H9 (cell line): ENCODE measurements around the gene LRRFIP1. TPM values are rescaled to one million over a fixed set of nuclear protein-coding genes. Genes with fewer than 3 reads are reported as not detected.

Source experiments
- DNase-seq: peaks from one replicate; pipeline ENCODE4 v3.0.0-alpha.2; 2017
- H2AFZ ChIP-seq: one replicate; pipeline ENCODE4 v1.6.1; 2013; ENCODE audit warnings: mild to moderate bottlenecking, low read length, control low read depth, moderate library complexity
- H2AK5ac ChIP-seq: 2 replicates; pipeline ENCODE4 v1.6.1; 2013; ENCODE audit warnings: low read length, control low read depth, mixed read lengths; ENCODE audit not compliant: insufficient read length
- H2BK120ac ChIP-seq: one replicate; pipeline ENCODE4 v1.6.1; 2013; ENCODE audit warnings: low read depth, mild to moderate bottlenecking, low read length, control low read depth, inconsistent platforms; ENCODE audit not compliant: poor library complexity, severe bottlenecking
- H2BK12ac ChIP-seq: 2 replicates; pipeline ENCODE4 v1.6.1; 2013; ENCODE audit warnings: low read length, control low read depth, mixed read lengths, low read depth; ENCODE audit not compliant: insufficient read length
- H2BK15ac ChIP-seq: 2 replicates; pipeline ENCODE4 v1.6.1; 2013; ENCODE audit warnings: low read depth, low read length, control low read depth
- H2BK20ac ChIP-seq: one replicate; pipeline ENCODE4 v1.6.1; 2013; ENCODE audit warnings: low read depth, mild to moderate bottlenecking, low read length, control low read depth, inconsistent platforms; ENCODE audit not compliant: poor library complexity, severe bottlenecking
- H2BK5ac ChIP-seq: 2 replicates; pipeline ENCODE4 v1.6.1; 2013; ENCODE audit warnings: low read length, control low read depth, mixed read lengths; ENCODE audit not compliant: insufficient read length
- H3K14ac ChIP-seq: 2 replicates; pipeline ENCODE4 v1.6.1; 2013; ENCODE audit warnings: low read length, control low read depth; ENCODE audit not compliant: insufficient read depth
- H3K18ac ChIP-seq: 2 replicates; pipeline ENCODE4 v1.6.1; 2013; ENCODE audit warnings: low read depth, mild to moderate bottlenecking, mixed read lengths, low read length, control low read depth; ENCODE audit not compliant: insufficient read length
- H3K23ac ChIP-seq: 2 replicates; pipeline ENCODE4 v1.6.1; 2013; ENCODE audit warnings: low read length, control low read depth, mixed read lengths, low read depth; ENCODE audit not compliant: insufficient read length
- H3K23me2 ChIP-seq: 2 replicates; pipeline ENCODE4 v1.6.1; 2013; ENCODE audit warnings: low read depth, mild to moderate bottlenecking, mixed read lengths, low read length, control low read depth; ENCODE audit not compliant: insufficient read length, poor library complexity, severe bottlenecking
- H3K27ac ChIP-seq: 2 replicates; pipeline ENCODE4 v1.5.1; 2013; ENCODE audit warnings: low read length, control low read depth, mixed read lengths, low read depth; ENCODE audit not compliant: insufficient read length
- H3K27me3 ChIP-seq: 2 replicates; pipeline ENCODE4 v1.6.1; 2013; ENCODE audit warnings: low read length, control low read depth, inconsistent platforms; ENCODE audit not compliant: insufficient read depth
- H3K4ac ChIP-seq: 2 replicates; pipeline ENCODE4 v1.6.1; 2013; ENCODE audit warnings: low read depth, mild to moderate bottlenecking, control low read depth, inconsistent platforms, low read length, moderate library complexity
- H3K4me1 ChIP-seq: 2 replicates; pipeline ENCODE4 v1.6.1; 2013; ENCODE audit warnings: low read length, control low read depth, inconsistent platforms; ENCODE audit not compliant: insufficient read depth
- H3K4me2 ChIP-seq: 2 replicates; pipeline ENCODE4 v1.6.1; 2013; ENCODE audit warnings: low read length, control low read depth, mixed read lengths; ENCODE audit not compliant: insufficient read length, insufficient read depth
- H3K56ac ChIP-seq: 2 replicates; pipeline ENCODE4 v1.6.1; 2013; ENCODE audit warnings: low read depth, mild to moderate bottlenecking, mixed read lengths, low read length, control low read depth; ENCODE audit not compliant: insufficient read length
- H3K79me1 ChIP-seq: 2 replicates; pipeline ENCODE4 v1.6.1; 2013; ENCODE audit warnings: low read depth, mild to moderate bottlenecking, moderate library complexity, low read length, control low read depth, inconsistent platforms; ENCODE audit not compliant: insufficient read depth, poor library complexity, severe bottlenecking
- H3K79me2 ChIP-seq: 2 replicates; pipeline ENCODE4 v1.6.1; 2013; ENCODE audit warnings: low read length, control low read depth, inconsistent platforms; ENCODE audit not compliant: insufficient read depth
- H3K9ac ChIP-seq: 2 replicates; pipeline ENCODE4 v1.6.1; 2013; ENCODE audit warnings: low read length, control low read depth, mixed read lengths; ENCODE audit not compliant: insufficient read length; ENCODE audit errors: extremely low read depth
- H3K9me3 ChIP-seq: one replicate; pipeline ENCODE4 v1.6.1; 2013; ENCODE audit warnings: low read depth, low read length, inconsistent platforms; ENCODE audit not compliant: control insufficient read depth
- H3T11ph ChIP-seq: one replicate; pipeline ENCODE4 v1.6.1; 2013; ENCODE audit warnings: mild to moderate bottlenecking, low read length, control low read depth, inconsistent platforms
- H4K20me1 ChIP-seq: one replicate; pipeline ENCODE4 v1.6.1; 2013; ENCODE audit not compliant: control insufficient read depth, insufficient read length, insufficient read depth
- H4K5ac ChIP-seq: 2 replicates; pipeline ENCODE4 v1.6.1; 2013; ENCODE audit warnings: low read depth, mild to moderate bottlenecking, mixed read lengths, low read length, control low read depth; ENCODE audit not compliant: insufficient read length
- H4K8ac ChIP-seq: replicated peaks from 2 replicates; pipeline ENCODE4 v1.6.1; 2013; ENCODE audit warnings: low read length, control low read depth, mixed read lengths, low read depth; ENCODE audit not compliant: insufficient read length
- H4K91ac ChIP-seq: 2 replicates; pipeline ENCODE4 v1.6.1; 2013; ENCODE audit warnings: low read depth, mild to moderate bottlenecking, moderate library complexity, mixed read lengths, low read length, control low read depth; ENCODE audit not compliant: insufficient read length
- H3K27ac Mint-ChIP-seq, 3 experiments: 2 replicates in 2 of 3; 3 replicates in 1 of 3; pipeline ENCODE4 v1.8.0; 2020 to 2021; ENCODE audit warnings: mixed read lengths in 3 of 3, mild to moderate bottlenecking in 1 of 3, moderate library complexity in 1 of 3
- H3K27me3 Mint-ChIP-seq: 2 replicates; pipeline ENCODE4 v1.8.0; 2021; ENCODE audit warnings: low read depth, mild to moderate bottlenecking, moderate library complexity, mixed read lengths
- H3K36me3 Mint-ChIP-seq, 3 experiments: 2 replicates in 2 of 3; 3 replicates in 1 of 3; pipeline ENCODE4 v1.8.0; 2020 to 2021; ENCODE audit warnings: low read depth in 3 of 3, mixed read lengths in 3 of 3; ENCODE audit not compliant: insufficient read depth in 1 of 3
- H3K4me1 Mint-ChIP-seq, 2 experiments: 2 replicates each; pipeline ENCODE4 v1.8.0; 2020; ENCODE audit warnings: mixed read lengths in 2 of 2
- H3K4me3 Mint-ChIP-seq, 2 experiments: 2 replicates in 1 of 2; 3 replicates in 1 of 2; pipeline ENCODE4 v1.8.0; 2020 to 2021; ENCODE audit warnings: mild to moderate bottlenecking in 2 of 2, mixed read lengths in 2 of 2, moderate library complexity in 1 of 2
- H3K9me3 Mint-ChIP-seq, 2 experiments: 2 replicates in 1 of 2; 3 replicates in 1 of 2; pipeline ENCODE4 v1.8.0; 2020; ENCODE audit warnings: mild to moderate bottlenecking in 2 of 2, mixed read lengths in 2 of 2, moderate library complexity in 1 of 2
- CTCF ChIP-seq: fragments of 200-600 bp; sonication (generic); conservative IDR thresholded peaks from 3 replicates; pipeline ENCODE4 v1.8.0; 2021; ENCODE audit warnings: antibody characterized with exemption, mild to moderate bottlenecking
- total RNA-seq: library from RNA; stranded (reverse); gene quantifications from 2 replicates; pipeline ENCODE4 v1.2.1, GENCODE V29; 2021

LRRFIP1 gene
- total RNA-seq, 1 experiment from 2014 or later, result 38.5 TPM

- no peak overlapping the region for H2BK5ac ChIP-seq
- no peak overlapping the region for H4K8ac ChIP-seq
- no peak overlapping the region for H3K27ac ChIP-seq
- H3K4me3 Mint-ChIP-seq, result no peak overlapping the region
- no peak overlapping the region for H2AK5ac ChIP-seq
- no peak overlapping the region for H3K56ac ChIP-seq
- no peaks in the 10 kb centered on the region for H3K79me1 ChIP-seq
- H3K27ac Mint-ChIP-seq, result peak overlapping the region in 1 of 3 experiments; percentile 39; a peak in 2 of 7 replicates
- no peak overlapping the region for H4K5ac ChIP-seq
- no peaks in the 10 kb centered on the region for H3K23me2 ChIP-seq
- H3K9me3 Mint-ChIP-seq, result no peaks in the 10 kb centered on the region
- peaks cover 20 to 40% of the 10 kb centered on the region in 2 experiments for H3K4me1 Mint-ChIP-seq
- no peak overlapping the region for H3K14ac ChIP-seq
- no peak overlapping the region for H3K4ac ChIP-seq
- no peak overlapping the region for H3T11ph ChIP-seq
- H3K79me2 ChIP-seq, result no peaks in the 10 kb centered on the region; the same call in 1 of the 2 replicates
- no peak overlapping the region for H2BK15ac ChIP-seq
- no peak overlapping the region for H4K91ac ChIP-seq
- no peak overlapping the region for H3K9ac ChIP-seq
- H3K23ac ChIP-seq, result no peak overlapping the region
- no peak overlapping the region for H2BK20ac ChIP-seq
- DNase-seq, result no peak
- H3K36me3 Mint-ChIP-seq, result peaks cover 3 to 10% (median 4%) of the 10 kb centered on the region in 3 experiments; a peak in 6 of 7 replicates
- TF ChIP-seq CTCF, result no peak
- peaks cover 14% of the 10 kb centered on the region; the same call in 1 of the 2 replicates for H3K4me1 ChIP-seq
- no peak overlapping the region for H2BK12ac ChIP-seq
- H3K27me3 Mint-ChIP-seq, result no peaks in the 10 kb centered on the region
- no peak overlapping the region for H2AFZ ChIP-seq
- no peaks in the 10 kb centered on the region for H4K20me1 ChIP-seq
- H2BK120ac ChIP-seq, result no peak overlapping the region
- no peak overlapping the region for H3K18ac ChIP-seq
- no peak overlapping the region for H3K4me2 ChIP-seq
- H3K9me3 ChIP-seq, result no peaks in the 10 kb centered on the region
- no peaks in the 10 kb centered on the region for H3K27me3 ChIP-seq
Measured at GRCh38 chr2:237716011-237716410, 88.6 kb downstream of the LRRFIP1 start.
